ENCODE measurements around the gene FANCI.

Gene FANCI

DNA sequence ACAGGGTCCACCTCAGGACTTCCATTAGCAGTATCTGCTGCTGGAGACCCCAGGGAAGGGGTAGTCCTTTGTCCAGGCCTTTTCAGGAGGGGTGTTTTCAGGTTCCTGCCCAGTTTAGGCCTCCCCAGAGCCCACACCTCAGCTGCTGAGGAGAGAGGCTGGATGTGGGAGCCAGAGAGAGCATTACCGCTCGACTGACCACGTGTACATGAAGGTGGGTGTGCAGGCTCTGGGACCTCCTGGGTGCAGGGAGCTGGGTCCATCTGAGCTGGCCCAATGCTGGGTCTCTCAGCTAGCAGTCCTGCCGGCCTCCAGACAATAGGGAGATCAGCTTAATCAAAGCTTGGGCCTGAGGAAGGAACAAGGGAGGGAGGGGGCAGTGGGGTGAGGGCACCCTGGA, 120.0 kb downstream of the FANCI start:
- no peak for DNase-seq

- DNase-seq, result no peak
These were observed 120.6 kb downstream of the FANCI start for GRCh38 chr15:89364341-89364740.

DNA sequence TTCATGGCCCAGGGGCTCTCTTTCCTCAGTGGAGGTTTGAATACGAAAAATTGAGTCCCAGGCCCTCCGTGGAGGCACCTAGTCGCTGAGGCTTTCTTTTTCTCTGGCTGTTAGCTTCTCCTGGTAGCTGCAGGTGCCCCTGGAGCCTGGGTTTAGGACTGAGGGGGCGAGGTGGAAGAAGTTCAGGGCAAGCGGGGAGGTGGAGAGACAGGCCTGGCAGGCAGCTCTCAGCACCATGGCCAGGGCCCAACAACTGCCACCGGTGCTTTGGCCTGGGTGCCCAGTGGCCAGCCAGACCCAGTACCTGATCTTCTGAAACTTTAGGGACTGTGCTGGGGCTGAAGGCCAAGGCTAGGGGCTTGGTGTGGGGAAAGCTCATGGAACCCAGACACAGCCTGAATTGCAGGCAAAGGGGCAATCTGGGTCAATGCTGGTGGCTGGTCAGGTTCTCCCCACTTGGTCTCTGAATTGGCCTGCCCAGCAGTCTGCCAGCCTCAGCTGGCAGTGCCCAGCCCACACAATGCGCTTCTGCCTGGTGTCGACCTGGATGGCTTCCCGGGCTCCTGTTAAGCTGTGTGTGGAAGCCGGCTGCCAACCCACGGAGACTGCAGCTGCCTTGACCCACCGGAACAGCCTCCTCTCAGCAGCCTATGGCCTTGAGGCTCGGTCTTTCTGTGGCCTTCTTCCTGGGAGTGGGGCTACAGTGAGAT, 121.1 kb downstream of the FANCI start:
- no peak for DNase-seq

DNA sequence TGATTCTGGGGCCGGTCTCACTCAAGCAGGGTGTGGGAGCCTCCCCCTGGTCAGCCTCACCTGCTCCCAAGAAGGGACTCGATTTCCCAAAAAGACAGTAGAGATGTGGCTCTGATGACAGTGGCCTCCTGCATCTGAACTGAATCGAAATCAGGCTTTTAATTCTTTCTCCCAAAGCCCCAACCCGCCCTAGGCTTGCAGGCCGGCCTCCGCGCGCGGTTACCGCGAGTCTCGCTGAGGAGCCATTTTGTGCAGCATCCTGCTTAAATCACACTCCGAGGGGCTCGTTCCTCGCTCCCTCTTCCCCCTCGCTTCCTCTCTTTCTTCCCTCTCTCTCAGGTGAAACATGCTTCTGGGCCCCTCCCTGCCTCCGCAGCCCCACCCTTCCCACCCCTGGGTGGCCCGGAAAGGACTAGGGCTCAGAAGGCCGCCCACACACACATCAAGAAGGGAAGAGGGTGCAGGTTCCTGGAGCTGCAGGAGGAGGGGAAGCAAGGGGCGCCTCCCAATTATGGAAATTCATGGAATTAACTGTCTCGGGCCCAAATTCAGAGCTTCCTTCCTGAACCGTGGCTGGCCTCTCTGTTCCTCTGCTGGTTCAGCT, 121.8 kb downstream of the FANCI start:
- DNase-seq, result no peak
